MCF 10A (cell line): ENCODE results near the gene KCNJ15. TPM values are rescaled to one million over a fixed set of nuclear protein-coding genes. Genes with fewer than 3 reads are reported as not detected.
A peak's percentile ranks its signal among the peaks of the same experiment; 100 is the strongest.

ENCODE experiments used
- BruUV-seq: library from RNA; stranded (reverse); fragments of 400-500 nt; replicated peaks from 2 replicates; lab custom pipeline; 2021; lab: Mats Ljungman, UMichigan
- CTCF ChIA-PET: fragments of 300-600 bp; sonication (Branson Sonifier 250); formaldehyde crosslinking; extraction: SDS; loops from one replicate; lab custom pipeline; 2021; ENCODE audit warnings: antibody characterized with exemption, inconsistent platforms; lab: Yijun Ruan, JAX
- POLR2A ChIA-PET: fragments of 300-600, 350-650 bp; sonication (Branson Sonifier 250); formaldehyde crosslinking; extraction: SDS; loops from one replicate; lab custom pipeline; 2020; ENCODE audit warnings: antibody characterized with exemption, inconsistent platforms; lab: Yijun Ruan, JAX
- DNase-seq: peaks from one replicate; pipeline ENCODE4 v3.0.0-alpha.2; 2018; ENCODE audit not compliant: unreplicated experiment
- H3K27ac Mint-ChIP-seq: one replicate; pipeline ENCODE4 v1.8.0; 2022; ENCODE audit warnings: mild to moderate bottlenecking, low read depth, mixed read lengths; ENCODE audit not compliant: unreplicated experiment
- H3K27me3 Mint-ChIP-seq: one replicate; pipeline ENCODE4 v1.8.0; 2022; ENCODE audit warnings: mixed read lengths; ENCODE audit not compliant: insufficient read depth, unreplicated experiment
- H3K36me3 Mint-ChIP-seq: one replicate; pipeline ENCODE4 v1.8.0; 2022; ENCODE audit warnings: mild to moderate bottlenecking, moderate library complexity, mixed read lengths; ENCODE audit not compliant: insufficient read depth, unreplicated experiment
- H3K4me1 Mint-ChIP-seq: one replicate; pipeline ENCODE4 v1.8.0; 2022; ENCODE audit warnings: mixed read lengths; ENCODE audit not compliant: insufficient read depth, unreplicated experiment
- H3K4me3 Mint-ChIP-seq: one replicate; pipeline ENCODE4 v1.8.0; 2022; ENCODE audit warnings: mild to moderate bottlenecking, moderate library complexity, mixed read lengths; ENCODE audit not compliant: unreplicated experiment
- H3K9me3 Mint-ChIP-seq: one replicate; pipeline ENCODE4 v1.8.0; 2022; ENCODE audit warnings: mixed read lengths; ENCODE audit not compliant: unreplicated experiment
- intact Hi-C: fragments of 100-400 bp; cut with micrococcal nuclease; formaldehyde crosslinking; loops from 2 replicates; pipeline ENCODE4 v1.14.1; 2022
- total RNA-seq: library from RNA; stranded (reverse); gene quantifications from 2 replicates; pipeline ENCODE4 v1.2.3, GENCODE V29; 2022
- TF ChIP-seq, protein P1 (sequence below): fragments of 200-600 bp; IDR thresholded peaks from one replicate; pipeline ENCODE4 v1.8.0; 2022; ENCODE audit warnings: antibody characterized with exemption, mild to moderate bottlenecking; ENCODE audit not compliant: unreplicated experiment

Gene KCNJ15
- total RNA-seq, 1 experiment from 2014 or later, result 2.2 TPM

DNA sequence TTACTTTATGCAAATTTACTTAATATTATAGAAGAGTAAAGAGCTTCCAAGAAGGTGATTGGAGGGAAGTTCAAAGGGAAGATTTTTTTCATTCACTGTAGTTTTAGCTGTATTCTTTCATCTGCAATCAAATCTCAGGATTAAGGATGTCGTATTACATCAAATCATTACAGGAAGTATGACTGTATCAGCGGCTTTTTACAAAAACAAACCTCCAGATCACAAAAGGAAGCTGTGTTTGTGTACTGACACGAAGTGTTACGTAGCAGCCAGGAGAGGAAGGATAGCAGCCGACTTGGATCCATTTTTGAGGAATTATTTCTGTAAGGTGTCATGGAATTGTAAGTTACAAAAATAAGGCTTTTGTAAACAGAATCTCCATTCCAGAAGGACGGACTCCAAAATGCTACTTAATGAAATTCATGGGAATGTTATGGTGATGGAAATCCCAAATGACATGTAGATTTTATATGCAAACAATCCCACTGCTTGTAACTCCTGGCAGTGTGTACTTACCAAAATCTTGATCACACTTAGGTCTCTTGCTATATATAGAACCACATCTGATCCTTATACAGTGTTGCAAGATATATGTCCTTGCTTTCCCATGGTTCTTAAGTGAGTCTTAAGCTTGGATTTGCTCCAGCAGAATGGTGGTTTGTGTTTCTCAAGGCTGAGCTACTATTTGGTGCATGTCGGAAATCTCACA is 49.8 kb downstream of the KCNJ15 start:
- intact Hi-C loops, result no loop called here
- TF ChIP-seq, protein P1, sequence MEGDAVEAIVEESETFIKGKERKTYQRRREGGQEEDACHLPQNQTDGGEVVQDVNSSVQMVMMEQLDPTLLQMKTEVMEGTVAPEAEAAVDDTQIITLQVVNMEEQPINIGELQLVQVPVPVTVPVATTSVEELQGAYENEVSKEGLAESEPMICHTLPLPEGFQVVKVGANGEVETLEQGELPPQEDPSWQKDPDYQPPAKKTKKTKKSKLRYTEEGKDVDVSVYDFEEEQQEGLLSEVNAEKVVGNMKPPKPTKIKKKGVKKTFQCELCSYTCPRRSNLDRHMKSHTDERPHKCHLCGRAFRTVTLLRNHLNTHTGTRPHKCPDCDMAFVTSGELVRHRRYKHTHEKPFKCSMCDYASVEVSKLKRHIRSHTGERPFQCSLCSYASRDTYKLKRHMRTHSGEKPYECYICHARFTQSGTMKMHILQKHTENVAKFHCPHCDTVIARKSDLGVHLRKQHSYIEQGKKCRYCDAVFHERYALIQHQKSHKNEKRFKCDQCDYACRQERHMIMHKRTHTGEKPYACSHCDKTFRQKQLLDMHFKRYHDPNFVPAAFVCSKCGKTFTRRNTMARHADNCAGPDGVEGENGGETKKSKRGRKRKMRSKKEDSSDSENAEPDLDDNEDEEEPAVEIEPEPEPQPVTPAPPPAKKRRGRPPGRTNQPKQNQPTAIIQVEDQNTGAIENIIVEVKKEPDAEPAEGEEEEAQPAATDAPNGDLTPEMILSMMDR, result no peak
- Mint-ChIP-seq H3K27ac (peak overlapping the region; percentile 11), H3K4me3 (peak overlapping the region; percentile 16), H3K36me3 (no peaks in the 10 kb centered on the region), H3K9me3 (no peaks in the 10 kb centered on the region), H3K27me3 (no peaks in the 10 kb centered on the region), H3K4me1 (peaks cover 29% of the 10 kb centered on the region)
- ChIA-PET CTCF (interaction anchor here (0.6 to 1.5 kb wide), 5 partner anchors 13 to 216 kb away, joined by 3 to 5 read pairs (median 3); no protein-coding TSS in a partner anchor), POLR2A (interaction anchor here (0.7 to 3.3 kb wide), 4 partner anchors 16 to 92 kb away, joined by 3 to 14 read pairs (median 4); no protein-coding TSS in a partner anchor)
- DNase-seq, result peak; percentile 97
- no TSS peak for BruUV-seq

- H3K27me3 Mint-ChIP-seq, result no peaks in the 10 kb centered on the region
- POLR2A ChIA-PET, result interaction anchor here (3.3 kb wide), 1 partner anchor 30 kb away, joined by 14 read pairs; no protein-coding TSS in a partner anchor
- H3K9me3 Mint-ChIP-seq, result no peaks in the 10 kb centered on the region
- H3K36me3 Mint-ChIP-seq, result no peaks in the 10 kb centered on the region
- BruUV-seq, result no TSS peak
- CTCF ChIA-PET, result interaction anchor here (0.6 to 0.8 kb wide), 3 partner anchors 52 to 436 kb away, joined by 3 to 4 read pairs (median 3); no protein-coding TSS in a partner anchor
- TF ChIP-seq, protein P1, result no peak
- H3K27ac Mint-ChIP-seq, result no peak overlapping the region
- DNase-seq, result no peak
- intact Hi-C loops, result no loop called here
- H3K4me3 Mint-ChIP-seq, result no peak overlapping the region
- peaks cover 31% of the 10 kb centered on the region for H3K4me1 Mint-ChIP-seq
These were observed 51.2 kb downstream of the KCNJ15 start for GRCh38 chr21:38307771-38308531.

DNA sequence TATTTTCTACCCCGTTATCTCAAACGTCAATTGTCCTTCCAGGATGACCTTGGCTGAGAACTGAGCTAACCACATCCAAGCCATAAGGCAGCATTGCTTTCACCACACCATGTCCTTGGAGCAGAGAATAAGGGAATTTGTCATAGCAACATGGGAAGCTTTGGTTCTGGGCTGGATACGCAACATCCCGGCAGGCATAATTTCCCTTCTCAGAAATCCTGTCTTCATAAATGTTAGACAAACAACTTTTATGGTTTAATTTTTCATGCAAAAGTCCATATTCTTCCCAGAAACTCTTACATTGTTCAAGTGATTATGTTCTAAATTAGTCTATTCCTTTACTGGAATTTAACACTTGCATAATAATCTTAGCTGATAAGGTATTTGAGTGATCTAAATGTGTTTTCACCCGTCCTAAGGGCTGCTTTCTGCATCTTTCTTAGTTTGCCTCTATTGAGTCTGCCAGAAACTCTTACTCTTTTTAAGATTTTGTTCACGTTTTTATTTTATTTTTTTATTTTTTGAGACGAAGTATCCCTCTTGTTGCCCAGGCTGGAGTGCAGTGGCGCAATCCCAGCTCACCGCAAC is 51.8 kb downstream of the KCNJ15 start:
- no peak overlapping the region for H3K27ac Mint-ChIP-seq

More for the DNA sequence above, 51.8 kb downstream of the KCNJ15 start:
- intact Hi-C loops, result no loop called here
- TF ChIP-seq, protein P1, result no peak
- POLR2A ChIA-PET, result interaction anchor here (0.7 to 3.3 kb wide), 2 partner anchors 22 to 31 kb away, joined by 4 to 14 read pairs; no protein-coding TSS in a partner anchor
- H3K4me3 Mint-ChIP-seq, result no peak overlapping the region
- H3K9me3 Mint-ChIP-seq, result peaks cover 6% of the 10 kb centered on the region
- H3K36me3 Mint-ChIP-seq, result no peaks in the 10 kb centered on the region
- no peaks in the 10 kb centered on the region for H3K27me3 Mint-ChIP-seq
- peaks cover 27% of the 10 kb centered on the region for H3K4me1 Mint-ChIP-seq
- DNase-seq, result no peak
- CTCF ChIA-PET, result interaction anchor here (0.6 to 0.7 kb wide), 2 partner anchors 10 to 52 kb away, joined by 4 read pairs; no protein-coding TSS in a partner anchor
- no TSS peak for BruUV-seq
